ENCODE results near the gene CEP83.

CEP83 gene

GRCh38 chr12:94269316-94269999 is 190.2 kb downstream of the CEP83 start:
- DNase-seq (ENCODE audit: low read depth in 2 of 2) = no peak

GRCh38 chr12:94267921-94268471 is 191.7 kb downstream of the CEP83 start:
- no peak for DNase-seq (ENCODE audit: low read depth in 2 of 2)

GRCh38 chr12:94267537-94267872 is 192.2 kb downstream of the CEP83 start:
- no peak for DNase-seq (ENCODE audit: low read depth in 2 of 2)

- no peak for DNase-seq (ENCODE audit: low read depth in 2 of 2)
Measured at GRCh38 chr12:94266796-94267536, 192.7 kb downstream of the CEP83 start.

- DNase-seq (ENCODE audit: low read depth in 2 of 2) = no peak
Measured at GRCh38 chr12:94265966-94266745, 193.5 kb downstream of the CEP83 start.

- no peak for DNase-seq (ENCODE audit: low read depth in 2 of 2)
Measured at GRCh38 chr12:94265539-94265938, 194.1 kb downstream of the CEP83 start.

GRCh38 chr12:94264736-94265485 is 194.8 kb downstream of the CEP83 start:
- no peak for DNase-seq (ENCODE audit: low read depth in 2 of 2)

GRCh38 chr12:94263905-94264561 is 195.6 kb downstream of the CEP83 start:
- no peak for DNase-seq (ENCODE audit: low read depth in 2 of 2)

GRCh38 chr12:94263011-94263811 is 196.5 kb downstream of the CEP83 start:
- DNase-seq (ENCODE audit: low read depth in 2 of 2) = peak; percentile 20 to 29

- peak; percentile 48 to 53 for DNase-seq (ENCODE audit: low read depth in 2 of 2)
Measured at GRCh38 chr12:94262228-94263010, 197.2 kb downstream of the CEP83 start.

GRCh38 chr12:94261786-94262185 is 197.9 kb downstream of the CEP83 start:
- no peak for DNase-seq (ENCODE audit: low read depth in 2 of 2)

GRCh38 chr12:94261119-94261518 is 198.5 kb downstream of the CEP83 start:
- DNase-seq (ENCODE audit: low read depth in 2 of 2) = no peak

- no peak for DNase-seq (ENCODE audit: low read depth in 2 of 2)
Measured at GRCh38 chr12:94260717-94261116, 198.9 kb downstream of the CEP83 start.

GRCh38 chr12:94260017-94260416 is 199.7 kb downstream of the CEP83 start:
- no peak for DNase-seq (ENCODE audit: low read depth in 2 of 2)

GRCh38 chr12:94258593-94258992 is 201.1 kb downstream of the CEP83 start:
- DNase-seq (ENCODE audit: low read depth in 2 of 2) = no peak
